NT2/D1 (cell line): ENCODE measurements around the gene TACC2.

Source experiments
- SUZ12 ChIP-seq: IDR thresholded peaks from 2 replicates; pipeline ENCODE4 v1.6.1; 2011; ENCODE audit not compliant: insufficient read length, insufficient read depth; ENCODE audit errors: extremely low read depth
- YY1 ChIP-seq: IDR thresholded peaks from 2 replicates; pipeline ENCODE4 v1.6.1; 2011; ENCODE audit not compliant: insufficient read length, insufficient read depth
- ZNF274 ChIP-seq: IDR thresholded peaks from 2 replicates; pipeline ENCODE4 v1.6.1; 2011; ENCODE audit warnings: mild to moderate bottlenecking, low read depth, low read length

- no peak for TF ChIP-seq SUZ12
- no peak for TF ChIP-seq YY1
- TF ChIP-seq ZNF274: no peak
Observed at GRCh38 chr10:122232769-122233168, 243.8 kb downstream of the TACC2 start.
